ENCODE results near the gene RAPGEF4. TPM values are rescaled to one million over a fixed set of nuclear protein-coding genes. Genes with fewer than 3 reads are reported as not detected.

RAPGEF4 gene
- total and polyA plus RNA-seq, 2 donors (not counting 1 experiment from before 2014, with no cell fraction given): 0.22 to 0.30 TPM

DNA sequence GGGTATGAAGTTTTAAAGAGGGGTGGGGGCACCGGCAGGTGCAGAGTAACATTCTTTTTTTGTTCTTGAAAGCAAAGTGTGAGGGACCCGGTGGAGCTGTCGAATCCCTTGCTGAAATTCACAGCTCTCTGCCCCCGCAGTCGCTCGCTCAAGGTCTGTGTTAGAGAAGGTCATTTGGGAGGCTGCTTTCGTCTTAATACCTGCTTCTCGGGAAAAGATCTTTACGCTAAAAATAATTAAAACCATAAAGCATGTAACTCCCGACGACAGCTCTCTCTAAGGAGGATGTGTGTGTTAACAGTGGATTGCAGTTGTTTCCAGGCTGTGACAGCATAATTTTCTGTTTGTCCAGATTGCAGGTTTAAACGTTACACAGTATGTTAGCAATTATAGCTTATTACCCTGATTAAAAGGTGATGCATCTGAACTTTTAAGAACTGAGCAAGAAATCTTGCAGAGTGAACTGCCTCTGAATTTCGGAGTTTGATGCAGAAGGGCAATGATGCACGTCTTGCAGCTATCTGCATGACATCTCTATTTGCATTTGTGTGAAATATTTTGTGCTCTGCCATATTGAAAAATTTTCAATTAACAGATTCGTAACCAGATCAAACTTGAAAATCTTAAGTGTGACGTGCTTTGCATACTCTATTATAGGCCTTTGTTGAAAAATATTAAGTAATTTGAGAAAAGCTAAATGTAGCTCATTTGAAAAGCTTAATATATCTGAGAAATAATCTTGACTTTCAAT, 954 bp downstream of the RAPGEF4 start:
- no peak overlapping the region for H3K27ac ChIP-seq (ENCODE audit: low read length in 2 of 2)
- peaks cover 6 to 8% of the 10 kb centered on the region in 2 donors for H3K4me1 ChIP-seq (ENCODE audit: control insufficient read depth in 2 of 2, insufficient read depth in 2 of 2, low read length in 2 of 2)
- peak overlapping the region; percentile 49 for H3K4me2 ChIP-seq (replicated peaks; ENCODE audit: low read depth, low read length, poor library complexity, severe bottlenecking)
- peaks cover 0 to 36% (median 24%) of the 10 kb centered on the region in 4 experiments for H3K27me3 ChIP-seq (replicated peaks in 1 of 4; ENCODE audit: control extremely low read depth in 1 of 4, control insufficient read depth in 3 of 4, insufficient read depth in 4 of 4, low read length in 3 of 4)
- ChIA-PET POLR2A (no interaction called here), CTCF (no interaction called here)
- Mint-ChIP-seq H3K27me3 (peaks cover 53% of the 10 kb centered on the region), H3K27ac (no peak overlapping the region), H3K4me1 (peaks cover 13% of the 10 kb centered on the region), H3K9me3 (ENCODE audit: insufficient read depth) (no peaks in the 10 kb centered on the region), H3K4me3 (peak overlapping the region; percentile 43)
- H2AFZ ChIP-seq (ENCODE audit: insufficient read depth, low read depth, low read length, poor library complexity, severe bottlenecking): no peak overlapping the region
- H3K36me3 ChIP-seq (replicated peaks in 1 of 2; ENCODE audit: control extremely low read depth in 1 of 2, control insufficient read depth in 1 of 2, extremely low read depth in 1 of 2, insufficient read depth in 2 of 2, low read length in 1 of 2): no peaks in the 10 kb centered on the region
- WGBS (ENCODE audit: insufficient coverage): 39% methylated on average over 5 of the region's 16 CpGs
- intact Hi-C loops (cut with micrococcal nuclease): no loop called here
- no peaks in the 10 kb centered on the region for H3K9me3 ChIP-seq (ENCODE audit: control extremely low read depth in 1 of 3, control insufficient read depth in 2 of 3, insufficient read depth in 1 of 3, low read length in 2 of 3)
- DNase-seq (no peak), ATAC-seq (ENCODE audit: low read depth) (no peak)
- no peaks in the 10 kb centered on the region for H4K20me1 ChIP-seq (ENCODE audit: control insufficient read depth, insufficient read depth, low read length, poor library complexity, severe bottlenecking)
- no peak overlapping the region for H3K9ac ChIP-seq (ENCODE audit: low read length)
- no peak for TF ChIP-seq EZH2 (IDR thresholded peaks at IDR 0.05; ENCODE audit: borderline replicate concordance, insufficient read depth, low read depth, low read length, poor library complexity, severe bottlenecking)
- TF ChIP-seq, protein P1, sequence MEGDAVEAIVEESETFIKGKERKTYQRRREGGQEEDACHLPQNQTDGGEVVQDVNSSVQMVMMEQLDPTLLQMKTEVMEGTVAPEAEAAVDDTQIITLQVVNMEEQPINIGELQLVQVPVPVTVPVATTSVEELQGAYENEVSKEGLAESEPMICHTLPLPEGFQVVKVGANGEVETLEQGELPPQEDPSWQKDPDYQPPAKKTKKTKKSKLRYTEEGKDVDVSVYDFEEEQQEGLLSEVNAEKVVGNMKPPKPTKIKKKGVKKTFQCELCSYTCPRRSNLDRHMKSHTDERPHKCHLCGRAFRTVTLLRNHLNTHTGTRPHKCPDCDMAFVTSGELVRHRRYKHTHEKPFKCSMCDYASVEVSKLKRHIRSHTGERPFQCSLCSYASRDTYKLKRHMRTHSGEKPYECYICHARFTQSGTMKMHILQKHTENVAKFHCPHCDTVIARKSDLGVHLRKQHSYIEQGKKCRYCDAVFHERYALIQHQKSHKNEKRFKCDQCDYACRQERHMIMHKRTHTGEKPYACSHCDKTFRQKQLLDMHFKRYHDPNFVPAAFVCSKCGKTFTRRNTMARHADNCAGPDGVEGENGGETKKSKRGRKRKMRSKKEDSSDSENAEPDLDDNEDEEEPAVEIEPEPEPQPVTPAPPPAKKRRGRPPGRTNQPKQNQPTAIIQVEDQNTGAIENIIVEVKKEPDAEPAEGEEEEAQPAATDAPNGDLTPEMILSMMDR (IDR thresholded peaks at IDR 0.05): no peak
- H3K79me2 ChIP-seq (ENCODE audit: control insufficient read depth, insufficient read depth, low read length): no peaks in the 10 kb centered on the region
- H3K4me3 ChIP-seq (ENCODE audit: control extremely low read depth in 1 of 5, extremely low read depth in 1 of 5, insufficient read depth in 1 of 5, low read depth in 2 of 5, low read length in 4 of 5): no peak overlapping the region

DNA sequence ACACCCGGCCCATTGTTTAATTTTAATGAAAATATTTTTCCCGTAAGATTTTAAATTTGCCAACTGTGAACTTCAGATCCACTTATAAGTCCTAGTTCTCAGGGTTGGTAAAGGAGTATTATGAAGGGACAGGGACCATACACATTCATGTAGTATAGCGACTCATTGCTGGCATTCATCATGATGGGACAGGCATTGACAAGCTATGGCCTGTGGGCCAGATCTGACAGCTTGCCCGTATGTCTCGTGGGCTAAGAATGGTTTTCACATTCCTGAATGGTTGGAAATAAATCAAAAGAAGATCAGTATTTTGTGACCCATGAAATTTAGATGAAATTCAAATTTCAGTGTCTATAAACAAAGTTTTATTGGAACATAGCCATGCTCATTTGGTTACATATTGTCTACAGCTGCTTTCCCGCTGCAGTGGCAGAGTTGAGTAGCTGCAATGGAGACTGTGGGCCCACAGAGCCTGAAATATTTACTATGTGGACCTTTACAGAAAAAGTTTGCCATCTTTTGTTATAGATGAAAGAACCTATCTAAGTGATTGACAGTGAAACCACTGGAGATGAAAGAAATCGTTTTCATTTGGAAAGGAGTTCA, 4.1 kb downstream of the RAPGEF4 start:
- WGBS (ENCODE audit: insufficient coverage): 85% methylated on average over 5 of the region's 7 CpGs
- Histone ChIP-seq H3K4me3 (ENCODE audit: control extremely low read depth in 1 of 5, extremely low read depth in 1 of 5, insufficient read depth in 1 of 5, low read depth in 2 of 5, low read length in 4 of 5) (no peak overlapping the region), H3K9me3 (ENCODE audit: control extremely low read depth in 1 of 3, control insufficient read depth in 2 of 3, insufficient read depth in 1 of 3, low read length in 2 of 3) (peaks cover 0 to 5% (median 0%) of the 10 kb centered on the region in 3 donors), H3K27ac (ENCODE audit: low read length in 2 of 2) (no peak overlapping the region), H3K79me2 (ENCODE audit: control insufficient read depth, insufficient read depth, low read length) (no peaks in the 10 kb centered on the region), H3K36me3 (replicated peaks in 1 of 2; ENCODE audit: control extremely low read depth in 1 of 2, control insufficient read depth in 1 of 2, extremely low read depth in 1 of 2, insufficient read depth in 2 of 2, low read length in 1 of 2) (no peaks in the 10 kb centered on the region), H3K4me2 (replicated peaks; ENCODE audit: low read depth, low read length, poor library complexity, severe bottlenecking) (no peak overlapping the region), H2AFZ (ENCODE audit: insufficient read depth, low read depth, low read length, poor library complexity, severe bottlenecking) (no peak overlapping the region), H3K27me3 (replicated peaks in 1 of 4; ENCODE audit: control extremely low read depth in 1 of 4, control insufficient read depth in 3 of 4, insufficient read depth in 4 of 4, low read length in 3 of 4) (peaks cover 0 to 24% (median 14%) of the 10 kb centered on the region in 4 experiments), H3K4me1 (ENCODE audit: control insufficient read depth in 2 of 2, insufficient read depth in 2 of 2, low read length in 2 of 2) (peaks cover 6 to 8% of the 10 kb centered on the region in 2 donors), H4K20me1 (ENCODE audit: control insufficient read depth, insufficient read depth, low read length, poor library complexity, severe bottlenecking) (no peaks in the 10 kb centered on the region), H3K9ac (ENCODE audit: low read length) (no peak overlapping the region)
- ChIA-PET POLR2A (no interaction called here), CTCF (no interaction called here)
- Mint-ChIP-seq H3K27me3 (peaks cover 44% of the 10 kb centered on the region), H3K27ac (no peak overlapping the region), H3K4me1 (peaks cover 12% of the 10 kb centered on the region), H3K9me3 (ENCODE audit: insufficient read depth) (peaks cover 3% of the 10 kb centered on the region), H3K4me3 (no peak overlapping the region)
- no peak for DNase-seq
- intact Hi-C loops (cut with micrococcal nuclease): no loop called here
- TF ChIP-seq EZH2 (IDR thresholded peaks at IDR 0.05; ENCODE audit: borderline replicate concordance, insufficient read depth, low read depth, low read length, poor library complexity, severe bottlenecking): no peak
- TF ChIP-seq, protein P1 (IDR thresholded peaks at IDR 0.05): no peak
- no peak for ATAC-seq (ENCODE audit: low read depth)

All from B cell (primary cell).